ENCODE data around the gene EFCAB6. TPM values are rescaled to one million over a fixed set of nuclear protein-coding genes. Genes with fewer than 3 reads are reported as not detected.

The EFCAB6 gene
- total and polyA plus RNA-seq, 10 of the 15 experiments (the other 5 are each of a cell fraction or from before 2014, with no cell fraction given), result 0.05 to 0.42 (median 0.19) TPM

- no peaks in the 10 kb centered on the region for H3K36me3 ChIP-seq (ENCODE audit: control insufficient read depth in 2 of 2, insufficient read depth in 2 of 2, low read length in 1 of 2)
- H3K4me2 ChIP-seq (ENCODE audit: control insufficient read depth, insufficient read depth), result no peak overlapping the region
- H4K20me1 ChIP-seq (ENCODE audit: control insufficient read depth, insufficient read depth), result no peaks in the 10 kb centered on the region
- ATAC-seq (no peak), FAIRE-seq (no peak), DNase-seq (ENCODE audit: low read depth, low spot score) (no peak)
- no peak overlapping the region for H2AFZ ChIP-seq (ENCODE audit: control insufficient read depth, low read depth, low read length)
- BruUV-seq (replicated peaks), result no TSS peak
- H3K27me3 ChIP-seq (replicated peaks in 1 of 2; ENCODE audit: control insufficient read depth in 2 of 2, insufficient read depth in 2 of 2, low read length in 1 of 2), result peaks cover 0 to 4% of the 10 kb centered on the region in 2 experiments; a peak in 3 of 4 replicates
- ChIA-PET POLR2A (no interaction called here), SMC1A (ENCODE audit: uncharacterized antibody, unreplicated experiment) (no interaction called here), CTCF (no interaction called here), RAD21 (ENCODE audit: unreplicated experiment) (no interaction called here)
- H3K9ac ChIP-seq (ENCODE audit: control insufficient read depth, insufficient read depth, low read length), result no peak overlapping the region
- H3K4me1 ChIP-seq (ENCODE audit: control insufficient read depth, insufficient read depth, low read length), result no peaks in the 10 kb centered on the region
- no peaks in the 10 kb centered on the region for H3K9me3 ChIP-seq (replicated peaks; ENCODE audit: control insufficient read depth, insufficient read depth, low read length)
- TF ChIP-seq CEBPB (IDR thresholded peaks at IDR 0.05; ENCODE audit: borderline replicate concordance in 1 of 2, low read depth in 2 of 2, low read length in 2 of 2) (no peak), EED (IDR thresholded peaks at IDR 0.05; ENCODE audit: low read depth) (no peak), ATF3 (IDR thresholded peaks at IDR 0.05; ENCODE audit: borderline replicate concordance, extremely low read depth, low read depth, low read length) (no peak), HCFC1 (IDR thresholded peaks at IDR 0.05; ENCODE audit: low read length) (no peak), ZBTB11 (CRISPR knock-in tag; IDR thresholded peaks at IDR 0.05) (no peak), MEF2A (IDR thresholded peaks at IDR 0.05; ENCODE audit: insufficient read depth, low read depth, low read length) (no peak), EP300 (IDR thresholded peaks at IDR 0.05; ENCODE audit: borderline replicate concordance in 1 of 2, control insufficient read depth in 1 of 2, low read depth in 2 of 2, low read length in 2 of 2) (no peak), SRF (IDR thresholded peaks at IDR 0.05; ENCODE audit: low read depth in 2 of 2, low read length in 2 of 2) (no peak), ZNF384 (IDR thresholded peaks at IDR 0.05; ENCODE audit: borderline replicate concordance, low read depth, low read length) (no peak), CBFB (IDR thresholded peaks at IDR 0.05; ENCODE audit: low read depth) (no peak), EGR1 (IDR thresholded peaks at IDR 0.05; ENCODE audit: borderline replicate concordance in 1 of 2, low read depth in 2 of 2, low read length in 2 of 2) (no peak), PRDM15 (CRISPR knock-in tag; IDR thresholded peaks at IDR 0.05) (no peak), ASH2L (IDR thresholded peaks at IDR 0.05; ENCODE audit: borderline replicate concordance, low read depth) (no peak), BMI1 (IDR thresholded peaks at IDR 0.05; ENCODE audit: borderline replicate concordance) (no peak)
- intact Hi-C loops (cut with micrococcal nuclease; ENCODE audit: unreplicated experiment), result no loop called here
- H3K4me3 ChIP-seq, result no peak overlapping the region
- 7% methylated on average over 13 of the region's 13 CpGs for WGBS (ENCODE audit: insufficient coverage, insufficient replicate concordance, low lambda C conversion rate, missing lambda C conversion rate)
- no peak overlapping the region for H3K27ac ChIP-seq (ENCODE audit: control insufficient read depth, insufficient read depth)
- in situ Hi-C loops (cut with MboI), result no loop called here
- H3K79me2 ChIP-seq (ENCODE audit: control insufficient read depth, insufficient read depth, low read length), result no peaks in the 10 kb centered on the region
Measured at GRCh38 chr22:43849731-43850130, 37.6 kb upstream of the EFCAB6 start.

Measured in GM12878 (cell line).